Activated T-helper 9 cell treated with anti-CD3 and anti-CD28 coated beads, Interleukin-2, amount 50 U/mL, for 16 hours (primary cell): ENCODE data around the gene FARP1.

Experiments
- DNase-seq: peaks from one replicate; pipeline ENCODE4 v3.0.0-alpha.2; 2020; ENCODE audit warnings: low read depth

Gene FARP1

GRCh38 chr13:98173431-98174152 is 30.7 kb downstream of the FARP1 start:
- DNase-seq = no peak

- DNase-seq = no peak
Measured at GRCh38 chr13:98174307-98174706, 31.4 kb downstream of the FARP1 start.

- no peak for DNase-seq
Measured at GRCh38 chr13:98175043-98175442, 32.1 kb downstream of the FARP1 start.

GRCh38 chr13:98175823-98176222 is 32.9 kb downstream of the FARP1 start:
- no peak for DNase-seq

GRCh38 chr13:98176777-98177608 is 34.1 kb downstream of the FARP1 start, which contains the start of gene RNF113B:
RNF113B (minus strand) TSS chr13:98177269; CDS start chr13:98177236, 33 bp downstream.
- DNase-seq = no peak

GRCh38 chr13:98180092-98180491 is 37.2 kb downstream of the FARP1 start:
- no peak for DNase-seq

- no peak for DNase-seq
Measured at GRCh38 chr13:98181111-98181815, 38.4 kb downstream of the FARP1 start.

GRCh38 chr13:98182153-98182552 is 39.3 kb downstream of the FARP1 start:
- DNase-seq = no peak

- DNase-seq = no peak
Measured at GRCh38 chr13:98182589-98182988, 39.7 kb downstream of the FARP1 start.

- DNase-seq = no peak
Measured at GRCh38 chr13:98184792-98185191, 41.9 kb downstream of the FARP1 start.

GRCh38 chr13:98187155-98187964 is 44.5 kb downstream of the FARP1 start:
- no peak for DNase-seq

- no peak for DNase-seq
Measured at GRCh38 chr13:98187965-98188261, 45.0 kb downstream of the FARP1 start.

- DNase-seq = no peak
Measured at GRCh38 chr13:98188544-98189166, 45.8 kb downstream of the FARP1 start.

GRCh38 chr13:98189841-98190505 is 47.1 kb downstream of the FARP1 start:
- no peak for DNase-seq

- no peak for DNase-seq
Measured at GRCh38 chr13:98190889-98191444, 48.1 kb downstream of the FARP1 start.

- DNase-seq = no peak
Measured at GRCh38 chr13:98192008-98192407, 49.1 kb downstream of the FARP1 start.

GRCh38 chr13:98195054-98195791 is 52.3 kb downstream of the FARP1 start:
- DNase-seq = no peak

GRCh38 chr13:98198683-98199082 is 55.8 kb downstream of the FARP1 start:
- no peak for DNase-seq

- DNase-seq = no peak
Measured at GRCh38 chr13:98199480-98199879, 56.6 kb downstream of the FARP1 start.
